Duodenal mucosa (tissue), 2 donors: ENCODE measurements around the gene COL23A1.

Experiments
- H3K27ac ChIP-seq: one replicate; pipeline ENCODE4 v1.7.0; 2013; ENCODE audit warnings: low read depth, low read length
- H3K27me3 ChIP-seq, 2 donors: one replicate each; pipeline ENCODE4 v1.7.0; 2013; ENCODE audit warnings: low read length in 2 of 2, control low read depth in 1 of 2; ENCODE audit not compliant: insufficient read depth in 2 of 2, control insufficient read depth in 1 of 2
- H3K36me3 ChIP-seq, 2 donors: one replicate each; pipeline ENCODE4 v1.7.0; 2013; ENCODE audit warnings: low read length in 2 of 2, control low read depth in 1 of 2; ENCODE audit not compliant: insufficient read depth in 2 of 2, control insufficient read depth in 1 of 2
- H3K4me1 ChIP-seq, 2 donors: one replicate each; pipeline ENCODE4 v1.7.0; 2013; ENCODE audit warnings: low read length in 2 of 2, control low read depth in 1 of 2; ENCODE audit not compliant: insufficient read depth in 2 of 2, control insufficient read depth in 1 of 2
- H3K4me3 ChIP-seq, 2 donors: one replicate each; pipeline ENCODE4 v1.7.0; 2013; ENCODE audit warnings: low read length in 2 of 2, low read depth in 1 of 2
- H3K9ac ChIP-seq, 2 donors: one replicate each; pipeline ENCODE4 v1.7.0; 2013; ENCODE audit warnings: low read length in 2 of 2, low read depth in 1 of 2
- H3K9me3 ChIP-seq, 2 donors: one replicate each; pipeline ENCODE4 v1.7.0; 2013; ENCODE audit warnings: low read length in 2 of 2, control low read depth in 1 of 2; ENCODE audit not compliant: control insufficient read depth in 1 of 2

The COL23A1 gene

GRCh38 chr5:178343306-178343705 is 246.9 kb downstream of the COL23A1 start:
- H3K36me3 ChIP-seq, result no peaks in the 10 kb centered on the region
- H3K9me3 ChIP-seq, result no peaks in the 10 kb centered on the region
- no peak overlapping the region for H3K4me3 ChIP-seq
- H3K9ac ChIP-seq, result no peak overlapping the region
- H3K27me3 ChIP-seq, result no peaks in the 10 kb centered on the region
- no peak overlapping the region for H3K27ac ChIP-seq
- H3K4me1 ChIP-seq, result peaks cover 0 to 5% of the 10 kb centered on the region in 2 donors

GRCh38 chr5:178341851-178342140 is 248.4 kb downstream of the COL23A1 start:
- no peaks in the 10 kb centered on the region for H3K9me3 ChIP-seq
- no peak overlapping the region for H3K4me3 ChIP-seq
- no peak overlapping the region for H3K9ac ChIP-seq
- H3K27me3 ChIP-seq, result no peaks in the 10 kb centered on the region
- no peaks in the 10 kb centered on the region for H3K36me3 ChIP-seq
- H3K4me1 ChIP-seq, result peaks cover 0 to 5% of the 10 kb centered on the region in 2 donors
- no peak overlapping the region for H3K27ac ChIP-seq

- peaks cover 0 to 5% of the 10 kb centered on the region in 2 donors for H3K4me1 ChIP-seq
- H3K27ac ChIP-seq, result no peak overlapping the region
- H3K36me3 ChIP-seq, result no peaks in the 10 kb centered on the region
- H3K4me3 ChIP-seq, result no peak overlapping the region
- H3K9ac ChIP-seq, result no peak overlapping the region
- H3K9me3 ChIP-seq, result no peaks in the 10 kb centered on the region
- no peaks in the 10 kb centered on the region for H3K27me3 ChIP-seq
Observed at GRCh38 chr5:178341091-178341850, 248.9 kb downstream of the COL23A1 start.

GRCh38 chr5:178340637-178341036 is 249.6 kb downstream of the COL23A1 start:
- peaks cover 0 to under 1% of the 10 kb centered on the region in 2 donors for H3K27me3 ChIP-seq
- no peak overlapping the region for H3K27ac ChIP-seq
- no peak overlapping the region for H3K9ac ChIP-seq
- no peak overlapping the region for H3K4me3 ChIP-seq
- no peaks in the 10 kb centered on the region for H3K36me3 ChIP-seq
- H3K4me1 ChIP-seq, result peaks cover 0 to 5% of the 10 kb centered on the region in 2 donors
- H3K9me3 ChIP-seq, result no peaks in the 10 kb centered on the region

GRCh38 chr5:178340187-178340586 is 250.0 kb downstream of the COL23A1 start:
- Histone ChIP-seq H3K9ac (no peak overlapping the region), H3K4me3 (no peak overlapping the region), H3K27me3 (peaks cover 0 to 4% of the 10 kb centered on the region in 2 donors), H3K36me3 (no peaks in the 10 kb centered on the region), H3K9me3 (no peaks in the 10 kb centered on the region), H3K27ac (no peak overlapping the region), H3K4me1 (peaks cover 0 to 5% of the 10 kb centered on the region in 2 donors)

- peaks cover 0 to 5% of the 10 kb centered on the region in 2 donors for H3K4me1 ChIP-seq
- H3K9me3 ChIP-seq, result no peaks in the 10 kb centered on the region
- no peaks in the 10 kb centered on the region for H3K36me3 ChIP-seq
- peaks cover 0 to 4% of the 10 kb centered on the region in 2 donors for H3K27me3 ChIP-seq
- no peak overlapping the region for H3K9ac ChIP-seq
- H3K4me3 ChIP-seq, result no peak overlapping the region
- no peak overlapping the region for H3K27ac ChIP-seq
Observed at GRCh38 chr5:178339272-178339671, 250.9 kb downstream of the COL23A1 start.

- Histone ChIP-seq H3K27me3 (peaks cover 0 to 4% of the 10 kb centered on the region in 2 donors), H3K27ac (no peak overlapping the region), H3K9me3 (no peaks in the 10 kb centered on the region), H3K36me3 (no peaks in the 10 kb centered on the region), H3K4me3 (no peak overlapping the region), H3K4me1 (peaks cover 0 to 5% of the 10 kb centered on the region in 2 donors), H3K9ac (no peak overlapping the region)
Observed at GRCh38 chr5:178338750-178339144, 251.4 kb downstream of the COL23A1 start.

- Histone ChIP-seq H3K4me1 (peaks cover 0 to 5% of the 10 kb centered on the region in 2 donors), H3K36me3 (no peaks in the 10 kb centered on the region), H3K27ac (no peak overlapping the region)
Observed at GRCh38 chr5:178338126-178338749, 252.0 kb downstream of the COL23A1 start.

GRCh38 chr5:178337334-178337741 is 252.9 kb downstream of the COL23A1 start:
- Histone ChIP-seq H3K27ac (no peak overlapping the region), H3K36me3 (no peaks in the 10 kb centered on the region), H3K27me3 (peaks cover 0 to 4% of the 10 kb centered on the region in 2 donors), H3K9ac (no peak overlapping the region), H3K9me3 (no peaks in the 10 kb centered on the region), H3K4me1 (peaks cover 4 to 5% of the 10 kb centered on the region in 2 donors), H3K4me3 (no peak overlapping the region)

More at GRCh38 chr5:178338126-178338749, 252.0 kb downstream of the COL23A1 start:
- H3K9ac ChIP-seq, result no peak overlapping the region
- H3K9me3 ChIP-seq, result no peaks in the 10 kb centered on the region
- H3K27me3 ChIP-seq, result peaks cover 0 to 4% of the 10 kb centered on the region in 2 donors
- H3K4me3 ChIP-seq, result no peak overlapping the region

GRCh38 chr5:178336889-178337288 is 253.3 kb downstream of the COL23A1 start:
- Histone ChIP-seq H3K4me3 (no peak overlapping the region), H3K36me3 (no peaks in the 10 kb centered on the region), H3K9me3 (no peaks in the 10 kb centered on the region), H3K27me3 (peaks cover 0 to 4% of the 10 kb centered on the region in 2 donors), H3K4me1 (peaks cover 8% of the 10 kb centered on the region in 2 donors), H3K27ac (no peak overlapping the region), H3K9ac (no peak overlapping the region)
